ENCODE measurements around the gene TFPI. TPM values are rescaled to one million over a fixed set of nuclear protein-coding genes. Genes with fewer than 3 reads are reported as not detected.

The TFPI gene
- total RNA-seq, 2 experiments from 2014 or later: not detected

DNA sequence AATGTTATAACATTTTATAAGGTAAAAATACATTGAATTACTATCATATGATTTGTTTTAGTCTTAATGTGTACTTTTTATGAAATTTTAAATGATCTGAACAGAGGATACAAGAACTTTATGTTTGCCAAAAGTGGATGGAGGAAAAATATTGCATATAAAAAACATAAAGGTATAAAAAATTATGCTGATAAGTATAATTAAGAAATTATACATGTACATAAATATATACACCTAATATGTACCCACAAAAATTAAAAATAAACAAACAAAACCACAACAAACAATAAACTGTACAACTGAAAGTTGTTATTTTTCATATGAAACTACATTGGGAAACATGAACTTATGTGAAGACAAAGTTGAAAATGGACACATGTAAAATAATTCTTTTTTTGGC lies 68.0 kb downstream of the TFPI start:
- POLR2A ChIA-PET: no interaction called here
- DNase-seq (ENCODE audit: low spot score): no peak
- intact Hi-C loops (cut with micrococcal nuclease; ENCODE audit: unreplicated experiment): no loop called here
- Histone ChIP-seq H2AFZ (ENCODE audit: low read length) (no peak overlapping the region), H3K36me3 (ENCODE audit: insufficient read depth, low read length) (no peaks in the 10 kb centered on the region), H3K9me3 (ENCODE audit: low read length) (no peaks in the 10 kb centered on the region), H3K4me1 (ENCODE audit: insufficient read depth, low read length, poor library complexity, severe bottlenecking) (no peaks in the 10 kb centered on the region), H3K9me2 (ENCODE audit: insufficient read depth, low read length) (no peaks in the 10 kb centered on the region), H3K4me2 (ENCODE audit: low read length) (no peak overlapping the region), H3K79me2 (ENCODE audit: insufficient read depth, low read depth, low read length) (no peaks in the 10 kb centered on the region), H3K4me3 (ENCODE audit: low read depth, low read length, poor library complexity, severe bottlenecking) (no peak overlapping the region), H3K27ac (ENCODE audit: low read depth, low read length, poor library complexity, severe bottlenecking) (no peak overlapping the region), H4K20me1 (ENCODE audit: insufficient read depth, low read length) (no peaks in the 10 kb centered on the region)
- CTCF ChIA-PET (ENCODE audit: unreplicated experiment): no interaction called here
- no TSS peak for BruUV-seq (replicated peaks)
- TF ChIP-seq, protein P1, sequence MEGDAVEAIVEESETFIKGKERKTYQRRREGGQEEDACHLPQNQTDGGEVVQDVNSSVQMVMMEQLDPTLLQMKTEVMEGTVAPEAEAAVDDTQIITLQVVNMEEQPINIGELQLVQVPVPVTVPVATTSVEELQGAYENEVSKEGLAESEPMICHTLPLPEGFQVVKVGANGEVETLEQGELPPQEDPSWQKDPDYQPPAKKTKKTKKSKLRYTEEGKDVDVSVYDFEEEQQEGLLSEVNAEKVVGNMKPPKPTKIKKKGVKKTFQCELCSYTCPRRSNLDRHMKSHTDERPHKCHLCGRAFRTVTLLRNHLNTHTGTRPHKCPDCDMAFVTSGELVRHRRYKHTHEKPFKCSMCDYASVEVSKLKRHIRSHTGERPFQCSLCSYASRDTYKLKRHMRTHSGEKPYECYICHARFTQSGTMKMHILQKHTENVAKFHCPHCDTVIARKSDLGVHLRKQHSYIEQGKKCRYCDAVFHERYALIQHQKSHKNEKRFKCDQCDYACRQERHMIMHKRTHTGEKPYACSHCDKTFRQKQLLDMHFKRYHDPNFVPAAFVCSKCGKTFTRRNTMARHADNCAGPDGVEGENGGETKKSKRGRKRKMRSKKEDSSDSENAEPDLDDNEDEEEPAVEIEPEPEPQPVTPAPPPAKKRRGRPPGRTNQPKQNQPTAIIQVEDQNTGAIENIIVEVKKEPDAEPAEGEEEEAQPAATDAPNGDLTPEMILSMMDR (conservative IDR thresholded peaks at IDR 0.05; ENCODE audit: low read length): no peak
- no peak for TF ChIP-seq EZH2phosphoT487 (IDR thresholded peaks at IDR 0.05; ENCODE audit: borderline replicate concordance, low read depth, low read length)

DNA sequence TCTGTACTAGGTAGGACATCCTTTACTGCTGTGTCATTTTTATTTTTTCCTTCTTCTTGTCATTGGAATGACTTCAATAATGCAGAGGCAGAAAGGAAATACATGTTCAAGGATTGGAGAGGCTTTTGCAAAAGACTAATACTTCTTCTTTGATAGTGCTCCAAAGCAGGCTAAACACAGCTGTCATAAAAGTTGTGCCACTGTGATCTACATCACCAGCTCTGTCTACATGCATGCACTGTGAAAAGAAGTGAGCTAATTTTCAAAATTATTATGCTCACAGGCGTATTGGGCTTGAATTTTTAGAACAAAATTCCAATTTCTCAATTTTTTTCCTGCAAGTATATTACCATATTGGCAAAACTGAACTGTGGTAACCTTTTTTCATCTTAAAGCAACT lies 68.7 kb downstream of the TFPI start:
- H3K27ac ChIP-seq (ENCODE audit: low read depth, low read length, poor library complexity, severe bottlenecking): no peak overlapping the region
- DNase-seq (ENCODE audit: low spot score): no peak
- intact Hi-C loops (cut with micrococcal nuclease; ENCODE audit: unreplicated experiment): no loop called here
- H3K79me2 ChIP-seq (ENCODE audit: insufficient read depth, low read depth, low read length): no peaks in the 10 kb centered on the region
- H3K4me3 ChIP-seq (ENCODE audit: low read depth, low read length, poor library complexity, severe bottlenecking): no peak overlapping the region
- H3K4me2 ChIP-seq (ENCODE audit: low read length): no peak overlapping the region
- ChIA-PET CTCF (ENCODE audit: unreplicated experiment) (no interaction called here), POLR2A (interaction anchor here (0.7 kb wide), 1 partner anchor 280 kb away, joined by 3 read pairs; no protein-coding TSS in a partner anchor)
- TF ChIP-seq EZH2phosphoT487 (IDR thresholded peaks at IDR 0.05; ENCODE audit: borderline replicate concordance, low read depth, low read length): no peak
- TF ChIP-seq, protein P1 (conservative IDR thresholded peaks at IDR 0.05; ENCODE audit: low read length): no peak
- H3K9me2 ChIP-seq (ENCODE audit: insufficient read depth, low read length): no peaks in the 10 kb centered on the region
- BruUV-seq (replicated peaks): no TSS peak
- H3K4me1 ChIP-seq (ENCODE audit: insufficient read depth, low read length, poor library complexity, severe bottlenecking): no peaks in the 10 kb centered on the region
- no peaks in the 10 kb centered on the region for H3K9me3 ChIP-seq (ENCODE audit: low read length)
- no peak overlapping the region for H2AFZ ChIP-seq (ENCODE audit: low read length)
- H3K36me3 ChIP-seq (ENCODE audit: insufficient read depth, low read length): no peaks in the 10 kb centered on the region
- no peaks in the 10 kb centered on the region for H4K20me1 ChIP-seq (ENCODE audit: insufficient read depth, low read length)

DNA sequence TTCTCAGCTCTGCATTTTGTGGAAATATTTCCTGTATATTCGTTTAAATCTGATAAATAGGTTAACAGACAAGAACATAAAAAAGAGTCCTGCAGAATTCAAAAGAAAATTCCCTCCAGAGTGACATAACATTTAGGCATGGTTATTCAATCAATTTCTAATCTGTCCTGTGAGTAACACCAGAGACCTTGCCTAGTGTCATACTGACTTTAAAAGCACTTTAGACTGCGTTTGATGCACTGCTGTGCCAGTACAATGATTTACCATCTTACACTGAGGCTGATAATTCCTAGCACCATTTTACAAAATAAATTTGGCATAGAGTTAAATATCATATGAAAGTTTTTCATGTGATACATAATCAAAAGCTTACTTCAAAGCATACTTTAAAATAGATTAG lies 70.7 kb downstream of the TFPI start:
- no peaks in the 10 kb centered on the region for H3K9me3 ChIP-seq (ENCODE audit: low read length)
- POLR2A ChIA-PET: no interaction called here
- TF ChIP-seq, protein P1 (conservative IDR thresholded peaks at IDR 0.05; ENCODE audit: low read length): no peak
- TF ChIP-seq EZH2phosphoT487 (IDR thresholded peaks at IDR 0.05; ENCODE audit: borderline replicate concordance, low read depth, low read length): no peak
- H3K36me3 ChIP-seq (ENCODE audit: insufficient read depth, low read length): no peaks in the 10 kb centered on the region
- no peak for DNase-seq (ENCODE audit: low spot score)
- intact Hi-C loops (cut with micrococcal nuclease; ENCODE audit: unreplicated experiment): no loop called here
- H3K27ac ChIP-seq (ENCODE audit: low read depth, low read length, poor library complexity, severe bottlenecking): no peak overlapping the region
- BruUV-seq (replicated peaks): no TSS peak
- CTCF ChIA-PET (ENCODE audit: unreplicated experiment): no interaction called here
- H3K79me2 ChIP-seq (ENCODE audit: insufficient read depth, low read depth, low read length): no peaks in the 10 kb centered on the region
- H3K4me2 ChIP-seq (ENCODE audit: low read length): no peak overlapping the region
- H3K9me2 ChIP-seq (ENCODE audit: insufficient read depth, low read length): no peaks in the 10 kb centered on the region
- no peak overlapping the region for H2AFZ ChIP-seq (ENCODE audit: low read length)
- no peak overlapping the region for H3K4me3 ChIP-seq (ENCODE audit: low read depth, low read length, poor library complexity, severe bottlenecking)
- H4K20me1 ChIP-seq (ENCODE audit: insufficient read depth, low read length): no peaks in the 10 kb centered on the region
- H3K4me1 ChIP-seq (ENCODE audit: insufficient read depth, low read length, poor library complexity, severe bottlenecking): no peaks in the 10 kb centered on the region

Measured in OCI-LY7 (cell line).